ENCODE data around the gene SLC9A3.

Gene SLC9A3

DNA sequence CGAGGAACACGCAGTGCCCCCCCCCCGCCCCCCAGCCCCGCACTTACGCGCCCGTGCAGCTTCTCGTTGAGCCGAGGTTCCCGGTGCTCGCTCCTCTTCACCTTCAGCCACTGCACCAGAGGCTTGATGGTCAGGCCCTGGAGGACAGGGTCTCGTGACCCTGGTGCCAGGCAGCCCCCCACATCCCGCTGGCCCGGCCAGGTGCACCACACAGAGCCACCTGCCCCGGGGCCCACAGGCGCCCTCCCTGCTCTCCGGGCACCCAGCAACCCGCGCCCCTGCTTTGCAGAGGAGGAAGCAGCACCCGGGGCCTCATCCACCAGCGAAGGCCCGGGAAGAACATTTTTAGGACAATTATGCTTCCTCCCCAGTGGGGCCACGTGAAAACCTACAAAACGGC is 42.2 kb downstream of the SLC9A3 start:
- no peak for DNase-seq (ENCODE audit: low spot score)
- in situ Hi-C loops (cut with MboI; ENCODE audit: low pct_unique_long_range_greater_than_20kb, low sequenced_read_pairs, unreplicated experiment), result no loop called here
- TF ChIP-seq, protein P1, sequence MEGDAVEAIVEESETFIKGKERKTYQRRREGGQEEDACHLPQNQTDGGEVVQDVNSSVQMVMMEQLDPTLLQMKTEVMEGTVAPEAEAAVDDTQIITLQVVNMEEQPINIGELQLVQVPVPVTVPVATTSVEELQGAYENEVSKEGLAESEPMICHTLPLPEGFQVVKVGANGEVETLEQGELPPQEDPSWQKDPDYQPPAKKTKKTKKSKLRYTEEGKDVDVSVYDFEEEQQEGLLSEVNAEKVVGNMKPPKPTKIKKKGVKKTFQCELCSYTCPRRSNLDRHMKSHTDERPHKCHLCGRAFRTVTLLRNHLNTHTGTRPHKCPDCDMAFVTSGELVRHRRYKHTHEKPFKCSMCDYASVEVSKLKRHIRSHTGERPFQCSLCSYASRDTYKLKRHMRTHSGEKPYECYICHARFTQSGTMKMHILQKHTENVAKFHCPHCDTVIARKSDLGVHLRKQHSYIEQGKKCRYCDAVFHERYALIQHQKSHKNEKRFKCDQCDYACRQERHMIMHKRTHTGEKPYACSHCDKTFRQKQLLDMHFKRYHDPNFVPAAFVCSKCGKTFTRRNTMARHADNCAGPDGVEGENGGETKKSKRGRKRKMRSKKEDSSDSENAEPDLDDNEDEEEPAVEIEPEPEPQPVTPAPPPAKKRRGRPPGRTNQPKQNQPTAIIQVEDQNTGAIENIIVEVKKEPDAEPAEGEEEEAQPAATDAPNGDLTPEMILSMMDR (IDR thresholded peaks at IDR 0.05; ENCODE audit: extremely low read depth, insufficient read depth, missing control alignments), result no peak

DNA sequence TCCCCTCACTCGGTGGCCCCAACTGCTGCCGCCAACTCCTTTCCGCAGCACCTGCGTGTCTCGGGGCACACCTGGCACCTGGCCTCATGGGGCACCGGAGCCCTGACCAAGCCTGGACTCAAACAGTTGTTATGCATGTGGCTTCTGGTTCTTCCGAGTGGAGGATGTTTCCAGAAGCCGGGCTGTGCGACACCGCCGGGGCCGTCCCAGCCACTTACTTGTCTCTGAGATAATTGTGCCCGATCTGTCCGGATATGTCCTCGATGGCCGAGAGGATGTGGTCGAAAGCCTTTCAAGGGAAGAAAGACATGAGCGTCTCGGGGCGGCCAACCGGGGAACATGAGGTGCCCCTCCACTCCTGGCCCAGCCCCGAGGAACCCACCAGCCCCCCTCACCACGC is 42.9 kb downstream of the SLC9A3 start:
- TF ChIP-seq, protein P1 (IDR thresholded peaks at IDR 0.05; ENCODE audit: extremely low read depth, insufficient read depth, missing control alignments), result no peak
- in situ Hi-C loops (cut with MboI; ENCODE audit: low pct_unique_long_range_greater_than_20kb, low sequenced_read_pairs, unreplicated experiment), result no loop called here
- DNase-seq (ENCODE audit: low spot score), result no peak

DNA sequence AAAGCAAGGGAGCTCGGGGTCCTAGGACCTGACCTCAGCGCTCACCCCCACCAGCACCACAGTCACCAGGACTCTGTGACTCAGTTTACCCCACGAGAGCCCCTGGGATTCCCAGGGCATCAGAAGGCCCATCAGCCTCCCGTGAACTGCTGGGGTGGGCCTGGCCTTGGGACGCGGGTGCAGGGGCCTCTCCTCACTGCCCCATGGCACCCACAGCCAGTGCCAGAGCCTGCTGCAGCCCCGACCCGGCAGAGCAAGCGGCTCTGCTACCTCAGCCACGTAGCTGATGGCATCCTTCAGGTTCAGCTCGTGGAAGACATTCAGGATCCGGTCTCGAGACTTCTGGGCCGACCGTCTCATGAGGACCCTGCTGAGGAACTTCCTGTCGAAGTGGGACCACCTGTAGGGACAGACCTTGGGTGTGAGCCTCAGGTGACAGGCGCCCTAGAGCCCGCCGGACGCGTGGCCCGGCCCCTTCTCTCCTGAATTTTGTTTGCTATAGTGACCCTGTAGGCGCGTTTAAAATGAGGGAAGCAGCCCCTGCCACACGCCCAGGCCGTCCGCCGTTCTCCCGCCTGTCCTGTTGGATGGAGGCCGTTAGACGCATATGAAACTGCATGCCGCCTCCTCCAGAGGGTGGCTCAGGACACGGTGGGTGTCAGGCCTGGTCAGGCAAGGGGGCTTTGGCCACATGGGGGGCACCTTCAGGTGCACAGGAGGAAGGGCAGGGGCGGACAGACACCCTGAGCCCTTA is 44.5 kb downstream of the SLC9A3 start:
- TF ChIP-seq, protein P1 (IDR thresholded peaks at IDR 0.05; ENCODE audit: extremely low read depth, insufficient read depth, missing control alignments), result no peak
- in situ Hi-C loops (cut with MboI; ENCODE audit: low pct_unique_long_range_greater_than_20kb, low sequenced_read_pairs, unreplicated experiment), result no loop called here
- no peak for DNase-seq (ENCODE audit: low spot score)

DNA sequence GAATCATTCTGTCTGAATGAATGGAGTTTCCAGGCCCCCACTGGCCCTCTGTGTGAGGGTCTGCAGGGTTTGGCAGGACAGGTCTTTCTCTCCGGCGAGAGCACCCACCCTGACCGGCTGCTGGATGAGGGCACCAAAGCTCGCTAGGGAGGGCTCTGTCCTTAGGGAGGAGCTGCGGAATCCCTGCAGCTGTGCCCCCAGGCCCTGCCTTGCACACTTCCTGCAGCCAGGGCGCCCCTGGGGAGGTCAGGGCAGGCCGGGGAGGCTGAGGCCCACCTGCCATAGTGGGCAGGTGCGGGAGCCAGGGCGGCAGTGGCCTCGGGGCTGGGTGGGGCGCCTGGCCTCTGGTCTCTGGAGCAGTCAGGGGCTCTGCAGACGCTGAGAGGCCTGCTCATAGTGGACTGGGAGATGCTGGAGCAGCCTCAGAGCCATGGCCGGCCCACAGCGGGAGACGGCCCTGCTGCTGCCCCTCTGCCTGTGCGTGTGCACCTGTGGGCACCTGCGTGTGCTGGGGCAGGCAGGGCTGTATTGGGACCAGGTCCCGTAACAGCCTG is 45.2 kb downstream of the SLC9A3 start:
- no peak for DNase-seq (ENCODE audit: low spot score)
- TF ChIP-seq, protein P1 (IDR thresholded peaks at IDR 0.05; ENCODE audit: extremely low read depth, insufficient read depth, missing control alignments), result no peak
- in situ Hi-C loops (cut with MboI; ENCODE audit: low pct_unique_long_range_greater_than_20kb, low sequenced_read_pairs, unreplicated experiment), result no loop called here

DNA sequence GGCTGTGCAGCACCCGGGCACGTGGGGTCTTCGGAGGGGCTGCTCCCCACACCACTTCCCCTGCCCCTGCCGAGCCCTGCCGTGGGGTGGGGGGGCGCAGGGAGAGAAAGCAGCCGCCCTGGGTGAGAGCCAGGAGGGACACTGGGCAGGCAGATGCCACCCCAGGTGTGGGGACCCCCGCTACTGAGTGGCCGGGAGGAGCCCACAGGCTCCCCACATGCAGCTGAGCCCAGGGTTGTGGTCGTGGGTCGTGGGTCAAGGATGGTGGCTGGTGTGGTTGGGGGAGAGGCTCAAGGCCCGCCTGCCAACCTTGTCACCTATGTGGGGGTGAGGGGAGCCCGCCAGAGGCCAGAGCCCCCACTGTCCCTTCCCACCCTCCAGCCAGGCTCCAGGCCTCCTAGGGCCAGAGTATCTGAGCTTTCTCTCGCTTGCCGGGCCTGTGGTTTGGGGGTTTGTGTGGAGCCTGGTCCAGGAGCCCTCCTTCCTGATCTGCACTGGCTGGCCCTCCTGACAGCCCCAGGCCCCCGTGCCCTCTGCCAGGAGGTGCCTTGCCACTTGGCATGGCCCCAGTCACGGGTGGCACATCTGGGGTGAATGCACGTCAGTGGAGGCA is 45.8 kb downstream of the SLC9A3 start:
- DNase-seq (ENCODE audit: low spot score), result no peak
- in situ Hi-C loops (cut with MboI; ENCODE audit: low pct_unique_long_range_greater_than_20kb, low sequenced_read_pairs, unreplicated experiment), result no loop called here
- TF ChIP-seq, protein P1 (IDR thresholded peaks at IDR 0.05; ENCODE audit: extremely low read depth, insufficient read depth, missing control alignments), result no peak

DNA sequence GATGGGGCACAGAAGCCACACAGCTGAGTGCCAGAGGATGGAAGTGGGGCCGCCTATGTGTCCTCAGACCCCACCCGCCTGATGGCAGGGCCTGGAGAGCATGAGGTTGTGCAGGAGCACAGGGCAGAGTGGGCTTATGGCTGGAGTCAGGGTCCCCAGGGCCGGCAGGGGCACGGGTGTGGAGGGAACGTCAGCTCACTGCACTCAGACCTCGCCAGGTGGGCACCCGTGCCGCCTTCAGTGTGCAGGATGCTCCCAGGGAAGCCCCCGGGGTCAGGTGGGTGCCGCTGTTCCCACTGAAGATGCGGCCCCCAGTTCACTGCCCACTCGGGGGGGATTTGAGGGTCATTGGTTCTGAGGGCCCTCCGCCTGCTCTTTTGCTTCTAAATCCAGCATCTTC is 46.4 kb downstream of the SLC9A3 start:
- TF ChIP-seq, protein P1 (IDR thresholded peaks at IDR 0.05; ENCODE audit: extremely low read depth, insufficient read depth, missing control alignments), result no peak
- DNase-seq (ENCODE audit: low spot score), result no peak
- in situ Hi-C loops (cut with MboI; ENCODE audit: low pct_unique_long_range_greater_than_20kb, low sequenced_read_pairs, unreplicated experiment), result no loop called here

Data from GM13977 (cell line).